Stimulated activated CD4-positive, alpha-beta T cell treated with anti-CD3 and anti-CD28 coated beads, Interleukin-2, amount 100 ng/mL, for 24 hours (primary cell): ENCODE results near the gene CALML5.

Source experiments
- DNase-seq, 2 donors: peaks; one replicate each; pipeline ENCODE4 v3.0.0-alpha.2; 2020

Gene CALML5, protein sequence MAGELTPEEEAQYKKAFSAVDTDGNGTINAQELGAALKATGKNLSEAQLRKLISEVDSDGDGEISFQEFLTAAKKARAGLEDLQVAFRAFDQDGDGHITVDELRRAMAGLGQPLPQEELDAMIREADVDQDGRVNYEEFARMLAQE

DNA sequence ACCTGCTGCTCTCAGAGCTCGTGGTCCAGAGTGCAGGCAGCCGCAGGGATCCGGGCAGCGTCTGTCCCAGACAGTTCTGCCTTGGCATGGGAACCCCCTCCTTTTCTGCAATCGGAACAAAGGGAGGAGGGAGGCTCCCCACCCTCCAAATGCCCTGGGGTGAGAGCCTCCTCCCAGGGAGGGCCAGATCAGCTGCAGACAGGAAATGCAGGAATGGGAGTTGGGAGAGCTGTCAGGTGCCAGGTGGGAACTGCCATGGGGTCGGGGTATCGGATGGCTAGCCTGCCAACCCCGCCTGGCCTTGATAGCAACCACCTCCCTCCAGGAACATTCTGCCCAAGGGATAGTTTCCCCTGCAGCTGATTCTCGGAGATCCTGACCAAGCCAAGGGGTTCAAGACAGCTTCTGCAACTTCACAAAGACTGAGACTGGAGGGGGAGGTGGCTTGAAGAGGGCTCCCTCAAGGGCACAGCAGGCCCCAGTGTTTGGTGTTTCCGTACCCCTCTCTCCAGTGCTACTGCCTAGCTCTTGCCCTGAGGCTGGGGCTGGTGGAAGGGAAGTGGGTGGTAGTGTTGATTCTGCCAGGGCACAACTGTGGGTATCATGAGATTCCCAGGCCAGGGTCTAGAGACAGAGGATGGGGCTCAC, at the start of gene CALML5:
CALML5 (minus strand) TSS at position 78 of the 648 bp plus-strand sequence. CDS start 132 bp downstream, outside the sequence.
- DNase-seq: no peak

DNA sequence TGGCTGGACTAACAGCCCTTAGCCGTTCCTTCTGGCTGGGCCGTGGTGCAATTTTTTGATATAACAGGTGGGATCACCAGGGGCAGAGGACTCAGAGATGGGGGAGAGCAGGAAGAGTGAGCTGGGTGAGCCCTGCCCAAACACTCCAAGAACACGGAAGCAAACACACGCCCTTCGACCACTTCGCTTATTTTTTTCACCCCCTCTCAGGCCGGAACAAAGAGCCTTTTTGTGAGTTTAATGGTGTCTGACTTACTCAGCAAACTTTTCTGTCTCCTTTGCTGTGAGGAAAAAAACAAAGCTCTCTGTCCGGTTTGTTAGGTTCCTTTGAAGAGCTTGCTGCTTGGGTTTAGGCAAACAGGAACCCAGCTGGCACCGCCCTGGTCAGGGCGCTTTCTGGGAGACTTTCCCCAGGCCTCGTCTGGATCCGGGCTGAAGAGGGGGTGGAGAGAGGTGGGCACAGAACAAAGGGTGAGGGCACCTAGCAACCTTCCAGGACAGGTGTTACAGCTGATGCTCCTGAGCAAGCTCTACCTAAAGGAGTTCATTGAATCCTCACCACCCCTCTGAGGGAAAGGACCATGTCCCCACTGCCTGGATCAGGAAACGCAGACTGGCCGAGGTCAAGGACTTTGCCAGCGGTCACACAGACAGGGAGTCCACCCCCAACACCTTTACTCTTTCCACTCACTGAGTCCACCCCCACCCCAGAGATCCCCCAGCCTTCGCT, 48.7 kb upstream of the CALML5 start:
- no peak for DNase-seq

DNA sequence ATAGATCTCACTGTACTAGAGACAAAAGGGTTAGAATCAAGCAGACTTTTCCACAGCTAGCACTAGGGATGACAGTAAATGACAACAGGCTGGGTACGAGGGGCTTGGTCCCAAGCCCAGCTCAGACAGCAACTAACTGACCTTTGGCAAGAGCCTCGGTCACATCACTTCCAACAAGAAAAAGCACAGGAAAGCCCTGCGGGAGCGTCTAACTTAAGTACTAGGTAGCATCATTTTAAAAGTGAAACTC, 48.2 kb upstream of the CALML5 start:
- DNase-seq: no peak

DNA sequence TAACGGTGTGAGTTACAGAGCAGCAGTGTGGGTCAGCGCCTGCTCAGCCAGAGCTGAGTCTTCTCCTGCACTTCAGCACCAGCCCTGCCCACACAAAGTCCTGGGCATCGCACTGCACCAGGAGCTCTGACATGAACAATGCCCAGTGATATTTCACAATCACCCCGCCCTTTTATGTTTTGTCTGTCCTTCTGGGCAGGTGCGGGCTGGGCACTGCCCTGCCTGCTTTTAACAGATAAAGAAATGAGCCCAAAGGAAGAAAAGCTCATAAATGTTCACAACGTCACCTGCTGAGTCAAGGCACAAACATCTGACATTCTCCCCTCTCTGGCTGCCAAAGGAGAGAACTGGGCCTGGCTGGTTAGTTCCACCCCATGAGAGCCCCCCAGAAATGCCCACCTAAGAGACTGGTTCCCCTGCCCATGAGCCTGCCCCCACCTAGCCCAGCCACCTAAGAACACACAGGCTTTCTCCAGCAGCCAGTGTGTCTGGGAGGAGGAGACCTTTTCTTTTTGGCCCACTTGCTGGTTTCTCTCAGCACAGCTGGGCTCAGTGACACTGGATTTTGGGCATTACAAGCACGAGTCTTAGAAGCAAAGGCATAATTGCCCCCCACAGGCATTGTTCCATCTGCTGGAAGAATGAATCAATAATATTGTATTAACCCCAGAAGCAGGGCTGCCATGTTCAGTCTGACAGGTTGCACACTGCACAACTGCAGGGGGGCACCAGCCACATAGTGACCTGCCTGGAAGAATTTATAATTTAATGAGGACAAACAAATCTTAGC, 47.7 kb upstream of the CALML5 start:
- no peak for DNase-seq

DNA sequence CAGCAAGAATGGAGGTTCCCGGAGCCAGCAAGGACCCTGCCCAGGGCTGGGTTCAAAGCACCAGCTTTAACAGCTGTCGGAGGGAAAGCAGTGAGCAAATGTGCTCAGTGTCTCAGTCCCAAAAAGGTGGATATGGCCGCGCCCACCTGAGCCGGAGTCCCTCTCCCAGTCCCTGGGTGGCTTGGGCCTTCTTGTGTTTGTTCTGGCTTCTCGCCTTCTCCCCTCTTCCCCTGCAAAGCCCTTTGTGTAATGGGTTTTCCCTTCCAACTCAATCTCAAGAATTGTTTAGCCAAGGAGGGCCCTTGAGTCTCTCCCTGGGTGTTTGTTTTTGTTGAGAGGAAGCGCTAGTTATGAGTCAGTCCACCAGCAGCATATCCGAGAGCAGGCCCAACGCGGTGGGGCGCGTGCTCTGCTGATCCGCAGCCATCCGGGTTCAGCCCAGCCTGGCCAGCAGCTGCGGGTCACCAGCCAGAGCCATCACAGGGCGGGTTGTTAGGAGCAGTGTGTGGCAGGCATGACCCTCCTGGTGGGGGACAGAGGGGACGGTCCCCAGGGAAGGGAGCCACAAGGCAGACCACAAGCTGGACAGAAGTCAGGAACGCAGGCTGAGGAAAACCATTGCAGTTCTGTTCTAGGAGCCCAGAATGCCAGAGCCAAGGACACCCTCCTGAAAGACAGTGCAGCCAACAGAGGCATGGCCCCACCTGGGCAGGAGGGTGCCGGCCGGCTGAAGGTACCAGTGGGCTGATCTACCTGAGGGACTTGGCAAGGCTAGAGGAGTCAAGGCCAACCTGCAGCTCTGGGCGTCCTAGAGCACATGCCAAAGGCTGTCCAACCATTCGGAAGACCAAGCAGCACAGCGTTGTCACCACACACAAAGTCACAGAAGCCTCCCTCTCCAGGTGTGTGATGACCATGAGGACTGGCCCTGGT, 46.7 kb upstream of the CALML5 start:
- DNase-seq: no peak

DNA sequence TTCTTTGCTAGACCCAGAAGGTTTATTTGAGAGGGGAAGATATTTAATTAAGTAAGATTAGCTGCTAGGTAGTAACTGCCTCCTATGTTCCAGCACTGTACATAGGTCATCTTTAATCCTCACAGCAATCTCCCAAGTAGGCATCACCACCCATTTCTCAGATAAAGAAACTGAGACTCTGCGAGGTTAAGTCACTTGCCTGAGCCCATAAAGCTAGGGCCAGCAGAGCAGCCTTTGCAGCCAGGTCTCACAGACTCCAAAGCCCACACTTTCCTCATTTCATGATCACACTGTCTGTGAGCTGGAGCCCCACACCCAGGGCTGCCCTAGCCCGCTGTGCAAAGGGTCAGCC, 46.0 kb upstream of the CALML5 start:
- no peak for DNase-seq

DNA sequence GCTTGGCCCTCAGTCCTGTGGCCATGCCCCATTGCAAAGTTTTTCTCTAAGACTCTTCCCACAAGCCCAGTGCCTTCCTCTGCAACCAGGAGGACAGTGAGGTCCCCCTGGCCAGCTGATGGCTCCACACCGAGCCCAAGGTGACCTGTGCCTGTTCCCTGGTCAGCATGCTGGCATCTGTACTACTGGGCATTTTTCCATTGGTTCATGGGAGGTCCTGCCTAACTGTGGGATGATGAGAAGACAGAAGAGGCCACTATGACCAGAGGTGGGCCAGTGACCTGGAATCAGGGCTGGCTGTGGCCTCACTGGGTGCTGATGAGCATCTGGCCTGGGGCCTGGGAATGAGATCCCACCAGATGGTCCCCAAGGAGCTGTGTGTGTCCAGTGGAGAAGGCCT, 45.6 kb upstream of the CALML5 start:
- no peak for DNase-seq

DNA sequence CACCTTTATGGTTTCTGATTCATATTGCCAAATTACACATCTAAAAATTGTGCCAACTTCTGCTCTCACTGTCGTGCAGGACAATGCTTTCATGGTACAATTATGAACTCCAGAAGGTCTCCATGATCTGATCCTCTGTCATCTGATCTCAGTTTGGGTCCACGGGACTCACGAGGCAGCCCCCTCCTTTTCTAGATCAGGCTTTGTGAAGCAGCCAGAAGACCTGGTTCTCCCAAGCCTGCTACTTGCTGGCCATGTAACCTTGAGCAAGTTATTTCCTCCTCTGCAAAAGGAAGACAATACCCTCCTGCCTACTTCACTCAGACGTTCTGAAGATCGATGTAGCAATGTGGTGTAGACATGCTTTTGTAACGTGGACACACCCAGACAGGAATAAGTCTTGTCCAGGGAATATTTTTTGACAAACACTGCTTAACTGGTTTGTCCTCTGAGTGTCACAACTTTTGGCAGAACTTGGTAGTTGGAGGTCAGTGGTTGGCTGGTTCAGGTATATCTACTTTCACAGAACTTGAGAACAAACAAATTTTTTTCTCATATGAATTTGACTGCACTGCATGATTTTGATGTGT, 44.9 kb upstream of the CALML5 start:
- no peak for DNase-seq

DNA sequence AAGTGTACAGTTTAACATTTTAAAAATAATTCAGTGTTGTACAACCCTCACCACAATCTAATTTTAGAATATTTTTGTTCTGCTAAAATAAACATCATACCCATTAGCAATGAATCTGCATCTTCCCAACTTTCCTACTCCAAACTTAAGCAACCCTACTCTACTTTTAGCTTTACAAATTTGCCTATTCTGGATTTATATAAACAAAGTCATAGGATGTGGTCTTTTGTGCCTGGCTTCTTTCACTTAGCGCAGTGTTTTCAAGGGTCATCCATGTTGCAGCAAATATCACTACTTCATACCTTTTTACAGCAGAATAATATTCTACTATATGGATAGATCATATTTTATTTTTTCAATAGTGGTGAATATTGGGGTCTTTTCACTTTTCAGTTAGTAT, 44.3 kb upstream of the CALML5 start:
- DNase-seq: no peak

DNA sequence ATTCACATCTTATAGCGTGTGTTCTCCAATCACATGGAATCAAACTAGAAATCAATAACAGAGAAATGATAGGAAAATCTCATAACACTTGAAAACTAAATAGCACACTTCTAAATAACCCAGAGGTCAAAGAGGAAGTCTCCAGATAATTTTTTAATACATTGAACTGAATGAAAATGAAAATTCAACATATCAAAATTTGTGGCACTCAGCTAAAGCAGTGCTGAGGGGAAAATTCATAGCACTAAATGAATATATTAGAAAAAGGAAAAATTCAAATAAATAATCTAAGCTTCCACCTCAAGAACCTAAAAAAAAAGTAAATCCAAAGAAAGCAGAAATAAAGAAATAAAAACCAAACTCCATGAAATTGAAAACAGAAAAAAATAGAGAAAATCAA, 42.7 kb upstream of the CALML5 start:
- no peak for DNase-seq

DNA sequence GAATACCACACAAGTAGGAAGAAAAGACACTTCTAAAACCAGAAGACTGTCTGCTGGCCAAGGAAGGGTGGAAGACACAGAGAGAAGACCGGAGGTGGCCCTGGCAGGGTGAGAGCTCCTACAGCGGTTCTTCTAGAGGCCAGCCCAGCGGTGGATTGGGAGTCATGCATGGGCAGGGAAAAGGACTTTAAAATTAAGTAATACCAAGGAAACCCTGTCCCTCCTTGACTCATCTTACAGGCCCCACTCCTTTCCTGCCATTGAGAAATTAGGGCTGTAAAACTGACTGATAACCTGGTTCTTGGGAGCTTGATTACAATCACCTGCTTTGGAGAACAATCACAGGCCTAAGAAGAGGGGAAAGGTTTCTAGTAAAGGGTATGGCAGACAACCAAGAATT, 41.5 kb upstream of the CALML5 start:
- DNase-seq: no peak

DNA sequence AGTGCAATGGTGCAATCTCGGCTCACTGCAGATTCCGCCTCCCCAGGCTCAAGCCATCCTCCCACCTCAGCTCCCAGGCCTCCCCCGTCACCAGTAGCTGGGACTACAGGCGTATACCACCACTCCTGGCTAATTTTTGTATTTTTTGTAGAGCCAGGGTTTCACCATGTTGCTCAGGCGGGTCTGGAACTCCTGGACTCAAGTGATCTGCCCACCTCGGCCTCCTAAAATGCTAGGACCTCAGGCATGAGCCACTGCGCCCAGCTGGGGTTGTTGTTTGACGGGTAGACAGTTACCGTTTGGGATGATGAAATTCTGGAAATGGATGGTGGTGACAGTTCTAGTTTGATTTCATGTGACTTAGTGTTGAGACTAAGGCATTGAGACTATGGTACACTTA, 40.7 kb upstream of the CALML5 start:
- no peak for DNase-seq

DNA sequence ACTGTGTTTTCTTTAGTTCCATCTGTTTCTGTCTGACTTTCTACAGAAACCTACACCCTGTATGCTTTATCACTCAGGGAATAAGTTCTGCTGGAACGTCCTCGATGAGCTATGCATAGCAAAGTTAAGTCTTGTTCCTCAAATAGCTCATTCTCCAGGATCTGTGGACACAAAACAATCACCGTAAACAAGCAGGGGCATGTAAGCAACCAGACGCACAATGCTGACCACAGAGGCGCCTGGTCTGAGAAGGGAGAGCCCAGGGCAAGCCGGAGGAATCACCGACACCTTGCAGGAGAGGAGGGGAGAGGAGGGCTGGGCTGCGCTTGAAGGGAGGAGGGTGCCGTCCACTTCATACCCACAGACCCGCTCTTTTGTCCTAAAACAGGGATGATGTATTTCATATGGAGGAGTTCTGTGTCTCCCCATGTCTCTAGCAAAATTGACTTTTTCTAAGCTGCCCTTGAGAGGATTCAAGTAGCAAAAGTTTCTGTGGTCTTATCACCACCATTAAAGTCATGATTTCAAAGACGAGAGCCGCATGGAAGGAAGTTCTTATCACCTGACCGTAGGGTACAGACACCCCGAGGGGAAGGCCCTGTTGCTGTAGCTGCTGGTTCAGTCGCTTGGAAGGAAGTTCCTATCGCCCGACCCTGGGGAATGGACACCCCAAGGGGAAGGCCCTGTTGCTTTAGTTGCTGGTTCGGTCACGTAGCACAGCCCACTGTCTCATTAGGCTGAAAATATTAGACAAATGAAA, 39.7 kb upstream of the CALML5 start:
- DNase-seq: no peak

DNA sequence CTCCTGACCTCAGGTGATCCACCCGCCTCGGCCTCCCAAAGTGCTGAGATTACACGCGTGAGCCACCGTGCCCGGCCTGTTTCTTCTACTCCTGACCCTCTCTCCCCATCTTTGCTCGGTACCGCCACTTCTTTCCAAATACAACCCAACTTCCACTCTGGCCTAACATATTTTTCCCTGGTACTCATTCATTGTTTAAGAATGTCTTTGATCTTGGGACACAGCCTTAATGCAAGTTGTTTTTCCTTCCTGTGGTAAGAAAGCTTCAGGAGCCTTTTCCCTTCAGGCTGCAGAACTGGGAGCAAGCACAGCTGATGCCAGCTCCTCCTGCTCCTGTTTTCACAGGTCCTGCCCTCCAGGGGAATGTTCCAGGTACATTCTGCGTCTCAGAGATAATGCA, 39.1 kb upstream of the CALML5 start:
- DNase-seq: no peak

DNA sequence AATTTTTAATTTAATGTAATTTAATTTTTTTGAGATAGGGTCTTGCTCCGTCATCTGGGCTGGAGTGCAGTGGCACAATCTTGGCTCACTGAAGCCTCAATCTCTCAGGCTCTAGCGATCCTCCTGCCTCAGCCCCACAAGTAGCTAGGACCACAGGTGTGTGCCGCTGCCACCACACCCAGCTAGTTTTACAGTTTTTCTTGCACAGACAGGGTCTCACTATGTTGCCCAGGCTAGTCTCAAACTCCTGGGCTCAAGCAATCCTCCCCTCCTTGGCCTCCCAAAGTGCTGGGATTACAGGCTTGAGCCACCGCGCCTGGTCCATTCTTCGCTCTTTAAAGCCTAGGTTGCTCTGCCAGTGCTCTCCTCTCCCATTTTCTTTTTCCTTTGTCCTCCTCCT, 38.3 kb upstream of the CALML5 start:
- DNase-seq: no peak

DNA sequence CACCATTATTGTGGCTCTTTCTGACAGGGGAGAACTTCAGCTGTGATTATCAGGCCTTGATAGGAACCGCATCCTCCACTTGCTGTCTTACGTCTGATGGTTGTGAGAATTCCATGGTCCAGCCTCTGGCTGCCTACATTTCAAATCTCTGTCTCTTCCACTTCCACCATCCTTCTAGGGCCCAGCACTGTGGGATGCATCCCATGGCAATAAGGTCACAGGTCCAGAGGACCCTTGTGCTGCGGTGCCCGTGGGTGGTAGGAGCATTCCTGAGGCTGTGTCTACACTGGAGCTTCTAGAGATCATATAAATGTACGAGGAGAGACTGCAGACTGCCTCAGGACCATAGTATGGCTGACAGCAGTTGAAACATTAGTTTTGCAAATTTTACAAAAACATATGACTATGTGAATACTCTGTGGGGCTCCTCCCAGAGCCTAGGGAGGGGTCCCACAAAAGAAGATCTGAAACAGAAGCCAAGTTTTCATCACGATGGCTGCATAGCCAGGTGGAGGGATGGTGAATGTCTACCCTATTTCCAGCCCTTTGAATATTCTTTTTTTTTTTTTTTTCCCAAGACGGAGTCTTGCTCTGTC, 37.2 kb upstream of the CALML5 start:
- no peak for DNase-seq

DNA sequence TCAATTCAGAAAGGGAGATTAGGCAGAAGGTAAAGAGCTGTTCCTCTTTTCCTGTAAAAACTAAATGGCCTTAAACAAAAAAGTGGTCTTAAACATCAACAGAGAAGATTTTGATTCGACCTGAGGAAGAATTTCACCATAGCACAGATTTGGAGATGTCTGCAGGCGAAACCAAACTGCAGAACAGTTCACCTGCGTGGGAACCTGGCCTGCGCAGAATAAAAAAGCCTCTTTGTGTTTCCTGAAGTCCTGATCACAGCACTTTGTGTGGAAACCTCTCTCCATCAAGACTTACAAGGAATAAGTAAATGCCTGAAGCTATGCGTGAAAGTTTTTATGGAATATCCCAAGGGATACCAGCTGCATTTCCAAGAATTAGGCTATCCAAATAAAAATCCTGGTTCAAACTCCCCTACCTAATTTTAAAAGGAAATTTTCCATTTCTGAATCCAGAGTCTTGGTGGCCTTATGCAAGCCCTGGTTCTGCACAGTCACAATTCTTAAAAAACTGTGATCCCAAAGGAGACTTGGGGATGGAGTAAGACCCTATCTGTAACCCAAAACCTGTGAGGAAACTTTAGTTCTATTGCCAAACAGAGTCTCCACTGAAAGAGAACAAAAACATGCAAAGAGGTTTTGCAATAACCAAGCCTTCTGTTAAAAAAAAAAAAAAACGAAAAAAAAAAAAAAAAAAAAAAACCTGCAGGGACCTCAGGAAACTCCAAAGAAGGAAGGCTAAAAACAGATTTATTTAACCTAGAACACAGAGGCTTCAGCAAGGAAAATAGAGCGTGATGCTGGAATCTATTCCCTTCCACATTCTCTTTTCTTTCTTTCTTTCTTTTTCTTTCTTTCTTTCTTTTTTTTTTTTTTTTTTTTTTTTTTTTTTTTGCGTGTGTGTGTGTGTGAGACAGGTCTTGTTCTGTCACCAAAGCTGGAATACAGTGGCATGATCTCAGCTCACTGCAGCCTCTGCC, 35.8 kb upstream of the CALML5 start:
- no peak for DNase-seq

DNA sequence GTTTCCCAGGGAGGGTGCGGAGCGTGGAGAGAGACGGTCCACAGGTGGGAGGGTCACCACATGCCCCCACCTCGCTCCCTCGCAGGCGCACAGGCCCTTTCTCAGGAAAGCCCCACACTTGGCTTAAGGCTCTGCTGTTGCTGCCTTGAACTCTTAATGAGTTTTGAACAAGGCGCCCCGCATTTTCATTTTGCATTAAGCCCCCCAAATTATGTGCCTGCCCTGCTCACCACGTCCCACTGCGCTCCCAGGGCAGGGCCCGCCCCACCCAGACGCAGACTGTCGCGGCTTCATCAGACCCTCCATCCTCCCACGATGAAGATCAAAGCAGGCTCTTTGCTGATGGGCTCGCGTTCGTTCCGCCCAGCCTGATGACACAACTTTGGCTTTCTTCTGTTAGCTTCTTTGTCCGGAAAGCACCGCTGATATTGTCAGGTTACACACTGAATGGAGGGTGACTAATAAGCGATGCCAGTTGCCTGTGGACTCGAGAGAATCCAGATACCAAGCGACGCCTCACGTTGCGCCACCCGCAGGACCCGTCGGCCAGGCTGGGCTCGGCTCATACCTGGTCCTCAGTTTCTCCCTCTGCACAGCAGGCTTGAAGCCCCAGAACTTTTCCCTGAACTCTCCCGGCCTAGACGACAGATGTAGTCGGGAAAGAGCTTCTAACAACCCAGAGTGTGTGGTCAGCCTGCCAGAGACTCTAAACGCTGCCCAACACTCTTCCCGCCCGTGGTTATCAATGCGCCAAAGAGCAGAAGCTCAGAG, 34.9 kb upstream of the CALML5 start:
- no peak for DNase-seq

DNA sequence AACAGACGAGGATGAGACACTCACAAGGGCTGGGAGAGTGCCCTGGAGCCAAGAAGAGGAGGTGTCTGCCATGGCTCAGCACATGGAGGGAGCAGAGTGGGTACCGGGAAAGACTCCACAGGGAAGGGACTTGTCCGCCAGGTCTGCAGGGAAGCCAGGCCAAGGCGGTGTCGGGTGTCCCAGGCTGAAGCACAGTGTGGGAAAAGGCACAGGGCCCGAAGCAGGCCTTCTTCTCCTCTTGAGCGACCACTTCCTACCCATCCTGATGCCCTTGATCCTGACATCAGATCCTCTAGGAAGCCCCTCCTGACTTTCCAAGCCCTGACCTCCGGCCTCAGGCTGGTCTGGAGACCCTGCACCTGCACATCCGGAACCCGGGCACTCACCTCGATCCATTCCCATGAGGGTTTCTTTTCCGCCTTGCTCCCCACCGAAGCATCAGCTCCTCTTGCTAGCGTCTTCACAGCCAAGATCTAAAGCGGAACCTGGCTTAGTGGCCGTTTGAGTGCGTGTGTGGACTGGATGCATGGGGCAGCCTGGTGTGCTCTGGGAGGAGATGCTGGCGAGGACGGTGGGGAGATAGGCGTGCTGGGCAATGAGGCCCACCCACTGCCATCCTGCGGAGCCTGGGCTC, 33.8 kb upstream of the CALML5 start:
- DNase-seq: no peak
